ENCODE measurements around the gene RPL13A.

Gene RPL13A

DNA sequence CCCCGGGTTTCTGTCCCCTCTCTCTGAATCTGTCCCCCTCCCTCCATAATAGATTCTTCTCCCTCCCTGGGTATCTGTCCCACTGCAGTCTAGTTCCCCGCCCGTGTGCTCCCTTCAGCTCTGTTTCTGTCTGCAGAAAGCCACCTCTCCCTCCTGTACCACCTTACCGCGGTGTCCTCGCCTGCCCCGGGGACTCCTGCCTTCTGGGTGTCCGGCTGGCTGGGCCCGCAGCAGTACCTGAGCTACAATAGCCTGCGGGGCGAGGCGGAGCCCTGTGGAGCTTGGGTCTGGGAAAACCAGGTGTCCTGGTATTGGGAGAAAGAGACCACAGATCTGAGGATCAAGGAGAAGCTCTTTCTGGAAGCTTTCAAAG, 26.3 kb downstream of the RPL13A start:
- peak overlapping the region; percentile 70 for H3K9ac ChIP-seq (ENCODE audit: low read length)
- no peaks in the 10 kb centered on the region for H3K9me3 ChIP-seq (ENCODE audit: low read length)
- H3K4me1 ChIP-seq (ENCODE audit: insufficient read depth, low read length, severe bottlenecking): peaks cover 12% of the 10 kb centered on the region
- no peak overlapping the region for H3K27ac ChIP-seq (ENCODE audit: low read depth, low read length, poor library complexity, severe bottlenecking)
- no peaks in the 10 kb centered on the region for H3K36me3 ChIP-seq (ENCODE audit: insufficient read depth, low read length)
- no peaks in the 10 kb centered on the region for H4K20me1 ChIP-seq (ENCODE audit: insufficient read depth, low read length)
- TF ChIP-seq, protein P1, sequence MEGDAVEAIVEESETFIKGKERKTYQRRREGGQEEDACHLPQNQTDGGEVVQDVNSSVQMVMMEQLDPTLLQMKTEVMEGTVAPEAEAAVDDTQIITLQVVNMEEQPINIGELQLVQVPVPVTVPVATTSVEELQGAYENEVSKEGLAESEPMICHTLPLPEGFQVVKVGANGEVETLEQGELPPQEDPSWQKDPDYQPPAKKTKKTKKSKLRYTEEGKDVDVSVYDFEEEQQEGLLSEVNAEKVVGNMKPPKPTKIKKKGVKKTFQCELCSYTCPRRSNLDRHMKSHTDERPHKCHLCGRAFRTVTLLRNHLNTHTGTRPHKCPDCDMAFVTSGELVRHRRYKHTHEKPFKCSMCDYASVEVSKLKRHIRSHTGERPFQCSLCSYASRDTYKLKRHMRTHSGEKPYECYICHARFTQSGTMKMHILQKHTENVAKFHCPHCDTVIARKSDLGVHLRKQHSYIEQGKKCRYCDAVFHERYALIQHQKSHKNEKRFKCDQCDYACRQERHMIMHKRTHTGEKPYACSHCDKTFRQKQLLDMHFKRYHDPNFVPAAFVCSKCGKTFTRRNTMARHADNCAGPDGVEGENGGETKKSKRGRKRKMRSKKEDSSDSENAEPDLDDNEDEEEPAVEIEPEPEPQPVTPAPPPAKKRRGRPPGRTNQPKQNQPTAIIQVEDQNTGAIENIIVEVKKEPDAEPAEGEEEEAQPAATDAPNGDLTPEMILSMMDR (IDR thresholded peaks at IDR 0.05; ENCODE audit: low read length): no peak
- TF ChIP-seq EZH2 (IDR thresholded peaks at IDR 0.05; ENCODE audit: borderline replicate concordance, low read length): no peak
- peak overlapping the region; percentile 68 for H3K4me3 ChIP-seq (ENCODE audit: low read depth, low read length, poor library complexity, severe bottlenecking)
- H3K9me2 ChIP-seq (ENCODE audit: low read depth, low read length): no peaks in the 10 kb centered on the region
- peak overlapping the region; percentile 77 for H3K4me2 ChIP-seq (ENCODE audit: low read length)
- no peaks in the 10 kb centered on the region for H3K79me2 ChIP-seq (ENCODE audit: insufficient read depth, low read length)
- no peaks in the 10 kb centered on the region for H3F3A ChIP-seq (ENCODE audit: insufficient read depth, low read length)
- no peaks in the 10 kb centered on the region; the same call in 1 of the 2 replicates for H3K27me3 ChIP-seq (ENCODE audit: insufficient read depth, low read length)
- no peak overlapping the region for H2AFZ ChIP-seq (ENCODE audit: low read length)

DNA sequence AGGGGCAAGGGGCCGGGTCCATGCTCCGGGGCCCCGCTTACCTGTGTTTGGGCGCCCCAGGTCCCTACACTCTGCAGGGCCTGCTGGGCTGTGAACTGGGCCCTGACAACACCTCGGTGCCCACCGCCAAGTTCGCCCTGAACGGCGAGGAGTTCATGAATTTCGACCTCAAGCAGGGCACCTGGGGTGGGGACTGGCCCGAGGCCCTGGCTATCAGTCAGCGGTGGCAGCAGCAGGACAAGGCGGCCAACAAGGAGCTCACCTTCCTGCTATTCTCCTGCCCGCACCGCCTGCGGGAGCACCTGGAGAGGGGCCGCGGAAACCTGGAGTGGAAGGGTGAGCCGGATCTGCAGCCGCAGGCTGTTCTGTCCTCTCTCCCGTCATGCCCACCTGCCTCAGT, 26.7 kb downstream of the RPL13A start:
- H2AFZ ChIP-seq (ENCODE audit: low read length): no peak overlapping the region
- TF ChIP-seq, protein P1 (IDR thresholded peaks at IDR 0.05; ENCODE audit: low read length): no peak
- TF ChIP-seq EZH2 (IDR thresholded peaks at IDR 0.05; ENCODE audit: borderline replicate concordance, low read length): no peak
- H3K9me2 ChIP-seq (ENCODE audit: low read depth, low read length): no peaks in the 10 kb centered on the region
- no peak overlapping the region for H3K4me3 ChIP-seq (ENCODE audit: low read depth, low read length, poor library complexity, severe bottlenecking)
- H3K79me2 ChIP-seq (ENCODE audit: insufficient read depth, low read length): no peaks in the 10 kb centered on the region
- no peak overlapping the region for H3K27ac ChIP-seq (ENCODE audit: low read depth, low read length, poor library complexity, severe bottlenecking)
- no peaks in the 10 kb centered on the region for H4K20me1 ChIP-seq (ENCODE audit: insufficient read depth, low read length)
- peaks cover 12% of the 10 kb centered on the region for H3K4me1 ChIP-seq (ENCODE audit: insufficient read depth, low read length, severe bottlenecking)
- H3K36me3 ChIP-seq (ENCODE audit: insufficient read depth, low read length): no peaks in the 10 kb centered on the region
- H3K27me3 ChIP-seq (ENCODE audit: insufficient read depth, low read length): no peaks in the 10 kb centered on the region; the same call in 1 of the 2 replicates
- no peak overlapping the region; the same call in 1 of the 2 replicates for H3K9ac ChIP-seq (ENCODE audit: low read length)
- H3F3A ChIP-seq (ENCODE audit: insufficient read depth, low read length): no peaks in the 10 kb centered on the region
- peak overlapping the region; percentile 77 for H3K4me2 ChIP-seq (ENCODE audit: low read length)
- H3K9me3 ChIP-seq (ENCODE audit: low read length): no peaks in the 10 kb centered on the region

DNA sequence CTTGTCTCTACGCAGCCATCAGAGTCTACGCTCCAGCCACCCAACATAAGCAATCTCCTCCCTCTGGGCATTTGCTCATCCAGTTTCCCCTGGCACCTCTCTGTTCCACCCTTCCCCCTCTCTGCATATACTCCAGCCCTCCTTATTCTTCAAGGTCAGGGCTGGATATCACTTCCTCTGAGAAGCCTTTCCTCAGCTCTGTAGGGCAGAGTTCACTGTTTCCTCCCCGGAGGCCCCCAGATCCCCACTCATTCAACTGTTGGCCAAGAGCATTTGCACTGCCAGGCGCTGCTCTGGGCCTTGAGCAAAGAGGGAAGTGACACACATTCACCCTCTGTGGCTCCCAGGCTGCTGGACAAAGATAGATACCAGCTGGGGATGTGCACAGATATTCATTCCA, 28.4 kb downstream of the RPL13A start:
- H2AFZ ChIP-seq (ENCODE audit: low read length): no peak overlapping the region
- TF ChIP-seq, protein P1 (IDR thresholded peaks at IDR 0.05; ENCODE audit: low read length): no peak
- no peaks in the 10 kb centered on the region for H3K9me2 ChIP-seq (ENCODE audit: low read depth, low read length)
- H3K36me3 ChIP-seq (ENCODE audit: insufficient read depth, low read length): no peaks in the 10 kb centered on the region
- H3F3A ChIP-seq (ENCODE audit: insufficient read depth, low read length): no peaks in the 10 kb centered on the region
- no peaks in the 10 kb centered on the region for H4K20me1 ChIP-seq (ENCODE audit: insufficient read depth, low read length)
- no peaks in the 10 kb centered on the region for H3K79me2 ChIP-seq (ENCODE audit: insufficient read depth, low read length)
- H3K4me3 ChIP-seq (ENCODE audit: low read depth, low read length, poor library complexity, severe bottlenecking): no peak overlapping the region
- H3K4me2 ChIP-seq (ENCODE audit: low read length): no peak overlapping the region
- H3K4me1 ChIP-seq (ENCODE audit: insufficient read depth, low read length, severe bottlenecking): peaks cover 12% of the 10 kb centered on the region
- no peaks in the 10 kb centered on the region for H3K9me3 ChIP-seq (ENCODE audit: low read length)
- H3K9ac ChIP-seq (ENCODE audit: low read length): no peak overlapping the region
- no peaks in the 10 kb centered on the region; the same call in 1 of the 2 replicates for H3K27me3 ChIP-seq (ENCODE audit: insufficient read depth, low read length)
- no peak overlapping the region for H3K27ac ChIP-seq (ENCODE audit: low read depth, low read length, poor library complexity, severe bottlenecking)
